NCI-H2196 (cell line): ENCODE results near the gene QRFP.
"Not testable (repeated sequence)": the region's sequence is repeated elsewhere in the genome, so short reads cannot be mapped to it uniquely, and the experiment has no call there.

Source experiments
- DNase-seq: peaks from one replicate; lab custom pipeline; 2025; ENCODE audit not compliant: unreplicated experiment; lab: John Stamatoyannopoulos, UW

QRFP gene

GRCh38 chr9:130919559-130920145, 23.0 kb upstream of the QRFP start:
- DNase-seq = no peak

- DNase-seq = no peak
These were observed 22.4 kb upstream of the QRFP start for GRCh38 chr9:130918826-130919558.

- DNase-seq = no peak
These were observed 21.7 kb upstream of the QRFP start for GRCh38 chr9:130918101-130918825.

- no peak for DNase-seq
These were observed 20.8 kb upstream of the QRFP start for GRCh38 chr9:130917168-130917960.

- no peak for DNase-seq
These were observed 18.5 kb upstream of the QRFP start for GRCh38 chr9:130915096-130915447.

- DNase-seq = no peak
These were observed 17.9 kb upstream of the QRFP start for GRCh38 chr9:130914417-130915095.

- DNase-seq = no peak
These were observed 17.2 kb upstream of the QRFP start for GRCh38 chr9:130913599-130914416.

- no peak for DNase-seq
These were observed 16.5 kb upstream of the QRFP start for GRCh38 chr9:130912932-130913598.

- DNase-seq = no peak
These were observed 14.8 kb upstream of the QRFP start for GRCh38 chr9:130911254-130912049.

- DNase-seq = not testable (repeated sequence)
These were observed 14.1 kb upstream of the QRFP start for GRCh38 chr9:130910670-130911069.

GRCh38 chr9:130910041-130910440, 13.4 kb upstream of the QRFP start:
- DNase-seq = not testable (repeated sequence)

- DNase-seq = no peak
These were observed 12.3 kb upstream of the QRFP start for GRCh38 chr9:130908878-130909355.

GRCh38 chr9:130908146-130908877, 11.7 kb upstream of the QRFP start:
- no peak for DNase-seq

GRCh38 chr9:130906735-130907416, 10.3 kb upstream of the QRFP start:
- no peak for DNase-seq

GRCh38 chr9:130905902-130906734, 9.5 kb upstream of the QRFP start:
- no peak for DNase-seq

- DNase-seq = no peak
These were observed 8.7 kb upstream of the QRFP start for GRCh38 chr9:130905125-130905901.
